Esophagus squamous epithelium (tissue), 5 donors: ENCODE measurements around the gene GALNT10. TPM values are rescaled to one million over a fixed set of nuclear protein-coding genes. Genes with fewer than 3 reads are reported as not detected.

Source experiments
- DNase-seq: peaks from one replicate; lab custom pipeline; 2025; lab: John Stamatoyannopoulos, UW
- H3K27ac ChIP-seq, 4 donors: fragments of 200-600 bp; sonication (generic); one replicate each; pipeline ENCODE4 v1.5.1; 2016 to 2019; ENCODE audit warnings: mild to moderate bottlenecking in 1 of 4
- H3K27me3 ChIP-seq, 4 donors: fragments of 200-600 bp; sonication (generic); 1 replicate in 3 of 4; 2 replicates in 1 of 4; pipeline versions ENCODE4 v1.5.1 to v1.6.0; 2017 to 2021; ENCODE audit warnings: antibody characterized with exemption in 1 of 4
- H3K36me3 ChIP-seq, 3 donors: fragments of 200-600 bp; sonication (generic); one replicate each; pipeline ENCODE4 v1.5.1; 2016 to 2019
- H3K4me1 ChIP-seq, 3 donors: fragments of 200-600 bp; sonication (generic); one replicate each; pipeline ENCODE4 v1.5.1; 2017 to 2019
- H3K4me3 ChIP-seq, 4 donors: fragments of 200-600 bp; sonication (generic); 1 replicate in 3 of 4; 2 replicates in 1 of 4; pipeline ENCODE4 v1.5.1; 2016 to 2019; ENCODE audit warnings: mild to moderate bottlenecking in 2 of 4, moderate library complexity in 1 of 4
- H3K9me3 ChIP-seq, 3 donors: fragments of 200-600 bp; sonication (generic); one replicate each; pipeline ENCODE4 v1.5.1; 2016 to 2019
- POLR2A ChIP-seq, 4 donors: fragments of 450-650 bp; IDR thresholded peaks; one replicate each; pipeline ENCODE4 v1.6.1; 2017; ENCODE audit warnings: antibody characterized with exemption in 4 of 4, mild to moderate bottlenecking in 4 of 4, moderate library complexity in 3 of 4
- WGBS, 2 donors: methylation state at CpG; one replicate each; pipeline ENCODE4 v1.1.5; 2018; 5-methylcytosine and 5-hydroxymethylcytosine counted together
- intact Hi-C: fragments of 100-400 bp; cut with DNase I; formaldehyde crosslinking; loops from one replicate; pipeline ENCODE4 v1.15.0; 2022
- total RNA-seq, 4 donors: library from RNA; depleted of rRNA; stranded (reverse); fragments of >200 nt; gene quantifications; one replicate each; pipeline ENCODE4 v1.1.0, GENCODE V29; 2016
- TF ChIP-seq, protein P1 (sequence below), 6 experiments: fragments of 450-650 bp in 4 of 6; fragments of 200-600 bp in 2 of 6; sonication (generic) in 2 of 6; IDR thresholded peaks; one replicate each; pipeline ENCODE4 v1.5.1; 2016 to 2019; ENCODE audit warnings: antibody characterized with exemption in 6 of 6, mild to moderate bottlenecking in 4 of 6, moderate library complexity in 4 of 6
- donor health status: DM: yes; HTN: yes; CAD: no.

The GALNT10 gene
- total RNA-seq, 4 donors from 2014 or later: 3.6 to 47.2 (median 9.0) TPM

DNA sequence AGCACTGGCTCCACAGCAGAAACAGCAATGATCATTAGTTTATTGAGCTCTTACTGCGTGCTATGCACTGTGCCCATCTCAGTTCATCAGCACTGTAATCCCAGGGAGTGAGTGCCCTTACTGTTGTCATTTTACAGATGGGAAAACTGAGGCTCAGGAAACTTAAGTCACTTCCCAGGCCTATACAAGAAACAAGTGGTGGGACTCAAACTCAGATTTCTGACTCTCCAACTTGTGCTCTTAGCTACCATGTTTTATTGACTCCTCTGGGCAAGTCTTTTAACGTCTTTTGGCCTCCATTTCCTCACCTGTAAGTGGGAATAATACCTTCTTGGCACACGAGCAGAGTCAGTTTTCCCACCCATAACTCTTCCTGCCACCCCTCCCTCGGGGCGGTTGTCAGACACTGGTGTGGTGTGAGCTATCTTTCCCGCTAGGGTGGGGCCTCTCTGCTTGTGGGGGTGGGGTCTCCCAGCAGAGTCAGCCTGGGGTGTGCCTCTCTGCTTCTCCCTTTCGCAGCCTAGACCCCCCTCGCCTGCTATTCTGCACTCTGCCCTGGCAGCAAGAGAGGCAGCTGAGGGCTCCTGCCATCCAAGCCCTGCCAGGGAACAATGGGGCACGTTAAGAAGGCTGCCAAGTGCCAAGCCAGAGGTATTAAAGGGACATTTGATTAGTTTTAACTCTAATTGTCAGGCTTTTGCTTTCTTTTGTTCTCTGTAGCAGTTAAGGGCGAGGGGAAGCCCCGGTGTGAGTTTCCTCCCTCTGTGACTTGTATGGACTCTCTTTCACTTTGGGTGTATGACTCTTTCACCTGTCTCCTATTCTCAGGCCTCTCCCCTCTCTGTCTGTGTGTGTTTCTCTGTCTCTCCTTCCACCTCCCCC, 12.1 kb downstream of the GALNT10 start:
- Histone ChIP-seq H3K27me3 (peaks cover 0 to 44% (median 0%) of the 10 kb centered on the region in 4 donors), H3K4me1 (peaks cover 12 to 39% (median 23%) of the 10 kb centered on the region in 3 donors), H3K36me3 (no peaks in the 10 kb centered on the region), H3K27ac (peak overlapping the region in 2 of 4 donors; percentile 33 to 38), H3K9me3 (no peaks in the 10 kb centered on the region), H3K4me3 (peak overlapping the region in 1 of 4 donors; percentile 29)
- 35 to 36% methylated on average over 7 to 10 of the region's 11 CpGs for whole genome bisulfite sequencing, 2 donors
- TF ChIP-seq, protein P1, sequence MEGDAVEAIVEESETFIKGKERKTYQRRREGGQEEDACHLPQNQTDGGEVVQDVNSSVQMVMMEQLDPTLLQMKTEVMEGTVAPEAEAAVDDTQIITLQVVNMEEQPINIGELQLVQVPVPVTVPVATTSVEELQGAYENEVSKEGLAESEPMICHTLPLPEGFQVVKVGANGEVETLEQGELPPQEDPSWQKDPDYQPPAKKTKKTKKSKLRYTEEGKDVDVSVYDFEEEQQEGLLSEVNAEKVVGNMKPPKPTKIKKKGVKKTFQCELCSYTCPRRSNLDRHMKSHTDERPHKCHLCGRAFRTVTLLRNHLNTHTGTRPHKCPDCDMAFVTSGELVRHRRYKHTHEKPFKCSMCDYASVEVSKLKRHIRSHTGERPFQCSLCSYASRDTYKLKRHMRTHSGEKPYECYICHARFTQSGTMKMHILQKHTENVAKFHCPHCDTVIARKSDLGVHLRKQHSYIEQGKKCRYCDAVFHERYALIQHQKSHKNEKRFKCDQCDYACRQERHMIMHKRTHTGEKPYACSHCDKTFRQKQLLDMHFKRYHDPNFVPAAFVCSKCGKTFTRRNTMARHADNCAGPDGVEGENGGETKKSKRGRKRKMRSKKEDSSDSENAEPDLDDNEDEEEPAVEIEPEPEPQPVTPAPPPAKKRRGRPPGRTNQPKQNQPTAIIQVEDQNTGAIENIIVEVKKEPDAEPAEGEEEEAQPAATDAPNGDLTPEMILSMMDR (IDR thresholded peaks at IDR 0.05): no peak
- no peak for TF ChIP-seq POLR2A (IDR thresholded peaks at IDR 0.05)
- no peak for DNase-seq
- intact Hi-C loops: no loop called here

DNA sequence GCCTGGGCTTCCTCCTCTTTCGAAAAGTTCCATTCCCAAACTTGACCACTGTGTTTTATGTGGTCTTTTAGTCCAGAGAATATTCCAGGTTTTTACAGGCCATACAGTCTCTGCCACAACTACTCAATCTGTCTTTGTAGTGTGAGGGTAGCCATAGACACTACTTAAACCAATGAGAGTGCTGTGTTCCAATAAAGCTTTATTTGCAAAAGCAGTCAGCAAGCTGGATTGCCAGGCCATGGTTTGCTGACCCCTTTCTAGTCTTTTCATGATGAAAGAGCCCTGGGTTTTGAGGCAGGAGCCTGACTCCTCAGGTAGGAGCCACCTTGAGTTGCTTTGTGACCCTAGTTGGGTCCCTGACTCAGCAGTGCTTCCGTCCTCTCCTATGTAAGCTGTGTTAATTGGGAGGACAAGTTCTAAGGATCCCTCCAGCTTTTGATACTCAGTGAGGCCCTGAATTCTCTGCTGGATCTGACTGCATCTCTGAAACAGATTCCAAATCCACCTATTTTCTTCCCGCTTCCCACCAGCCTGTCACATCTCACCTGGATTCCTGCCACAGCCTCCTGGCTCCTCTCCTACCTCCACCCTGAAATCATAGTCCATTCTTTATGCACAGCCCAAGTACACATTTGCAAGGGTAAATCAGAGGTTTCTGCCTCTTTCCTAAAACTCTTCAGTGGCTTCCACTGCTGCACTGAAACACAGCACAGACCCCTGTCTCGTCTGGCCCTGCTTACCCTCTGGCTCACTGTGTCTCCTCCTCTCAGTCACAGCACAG, 13.5 kb downstream of the GALNT10 start:
- Histone ChIP-seq H3K4me1 (peaks cover 12 to 26% (median 12%) of the 10 kb centered on the region in 3 donors), H3K27ac (no peak overlapping the region), H3K27me3 (peaks cover 0 to 44% (median 0%) of the 10 kb centered on the region in 4 donors), H3K36me3 (no peaks in the 10 kb centered on the region), H3K4me3 (no peak overlapping the region), H3K9me3 (no peaks in the 10 kb centered on the region)
- intact Hi-C loops: no loop called here
- no peak for TF ChIP-seq POLR2A (IDR thresholded peaks at IDR 0.05)
- TF ChIP-seq, protein P1 (IDR thresholded peaks at IDR 0.05): no peak
- no peak for DNase-seq
- WGBS, 2 donors: 92 to 93% methylated on average over 3 to 4 of the region's 4 CpGs

DNA sequence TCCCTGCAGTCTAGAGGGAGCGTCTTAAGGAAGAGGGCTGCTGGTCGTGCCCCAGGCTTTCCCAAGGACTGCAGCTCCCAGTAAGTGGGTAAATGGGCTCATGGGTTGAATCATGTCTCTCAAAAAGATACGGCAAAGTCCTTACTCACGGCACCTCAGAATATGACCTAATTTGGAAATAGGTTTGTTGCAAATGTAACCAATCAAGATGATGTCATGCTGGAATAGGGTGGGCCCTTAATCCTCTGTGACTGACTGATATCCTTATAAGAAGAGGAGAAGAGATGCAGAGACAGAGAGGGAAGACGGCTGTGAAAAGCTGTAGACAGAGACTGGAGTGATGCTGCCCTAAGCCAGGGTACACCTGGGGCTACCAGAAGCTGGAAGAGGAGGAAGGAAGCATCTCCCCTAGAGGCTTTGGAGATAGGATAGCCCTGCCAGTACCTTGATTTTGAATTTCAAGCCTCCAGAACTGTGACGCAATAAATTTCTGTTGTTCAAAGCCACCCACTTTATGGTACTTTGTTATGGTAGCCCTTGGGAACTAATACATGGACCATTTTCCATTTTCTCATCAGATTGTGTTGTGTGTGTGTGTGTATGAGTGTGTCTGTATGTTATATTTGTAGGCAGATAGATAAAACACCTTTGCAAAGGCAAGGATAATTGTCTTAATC, 15.0 kb downstream of the GALNT10 start:
- Histone ChIP-seq H3K4me3 (no peak overlapping the region), H3K36me3 (no peaks in the 10 kb centered on the region), H3K4me1 (peaks cover 5 to 13% (median 6%) of the 10 kb centered on the region in 3 donors), H3K27ac (no peak overlapping the region), H3K27me3 (peaks cover 0 to 39% (median 0%) of the 10 kb centered on the region in 4 donors), H3K9me3 (no peaks in the 10 kb centered on the region)
- intact Hi-C loops: no loop called here
- no peak for TF ChIP-seq POLR2A (IDR thresholded peaks at IDR 0.05)
- TF ChIP-seq, protein P1 (IDR thresholded peaks at IDR 0.05): no peak
- 88 to 93% methylated on average over 6 of the region's 6 CpGs for WGBS, 2 donors
- DNase-seq: no peak

DNA sequence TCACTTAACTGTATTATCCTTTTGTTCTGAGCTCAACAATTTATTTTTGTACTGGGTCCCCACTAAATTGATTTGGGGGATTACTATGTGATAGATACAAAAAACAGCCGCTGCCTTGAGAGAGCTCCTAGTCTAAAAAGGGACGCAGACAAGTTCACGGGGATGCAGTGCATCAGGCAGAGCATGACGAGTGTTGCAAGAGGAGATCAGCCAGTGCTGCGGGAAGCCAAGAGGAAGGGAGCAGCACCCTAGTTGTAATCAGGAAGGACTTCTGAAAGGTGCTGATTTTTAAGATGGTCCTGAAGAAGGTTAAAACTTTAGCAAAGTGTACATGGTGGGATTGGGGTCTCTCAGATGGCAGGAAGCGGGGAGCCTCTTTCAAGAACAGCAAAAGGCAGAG, 15.8 kb downstream of the GALNT10 start:
- Histone ChIP-seq H3K27ac (no peak overlapping the region), H3K27me3 (peaks cover 0 to 32% (median 0%) of the 10 kb centered on the region in 4 donors), H3K4me1 (peaks cover 5 to 13% (median 6%) of the 10 kb centered on the region in 3 donors), H3K4me3 (no peak overlapping the region), H3K9me3 (no peaks in the 10 kb centered on the region), H3K36me3 (no peaks in the 10 kb centered on the region)
- 84 to 88% methylated on average over 6 of the region's 6 CpGs for WGBS, 2 donors
- DNase-seq: no peak
- intact Hi-C loops: no loop called here
- TF ChIP-seq POLR2A (IDR thresholded peaks at IDR 0.05): no peak
- TF ChIP-seq, protein P1 (IDR thresholded peaks at IDR 0.05): no peak
